Endometrial microvascular endothelial cells (primary cell): ENCODE data around the gene PSMD1. TPM values are rescaled to one million over a fixed set of nuclear protein-coding genes. Genes with fewer than 3 reads are reported as not detected.
"Not testable (repeated sequence)": the region's sequence is repeated elsewhere in the genome, so short reads cannot be mapped to it uniquely, and the experiment has no call there.

ENCODE experiments used
- in situ Hi-C: cut with HindIII; loops from 2 replicates; pipeline ENCODE4 v1.10.0; 2017; ENCODE audit warnings: low sequenced_read_pairs, low pct_unique_long_range_greater_than_20kb; ENCODE audit errors: inconsistent ontology term
- total RNA-seq: library from RNA; depleted of rRNA; stranded (reverse); fragments of >200 nt; gene quantifications from one replicate; pipeline ENCODE4 v1.2.3, GENCODE V29; 2015; ENCODE audit errors: inconsistent ontology term

Gene PSMD1
- total RNA-seq, 1 donor from 2014 or later = 169 TPM

DNA sequence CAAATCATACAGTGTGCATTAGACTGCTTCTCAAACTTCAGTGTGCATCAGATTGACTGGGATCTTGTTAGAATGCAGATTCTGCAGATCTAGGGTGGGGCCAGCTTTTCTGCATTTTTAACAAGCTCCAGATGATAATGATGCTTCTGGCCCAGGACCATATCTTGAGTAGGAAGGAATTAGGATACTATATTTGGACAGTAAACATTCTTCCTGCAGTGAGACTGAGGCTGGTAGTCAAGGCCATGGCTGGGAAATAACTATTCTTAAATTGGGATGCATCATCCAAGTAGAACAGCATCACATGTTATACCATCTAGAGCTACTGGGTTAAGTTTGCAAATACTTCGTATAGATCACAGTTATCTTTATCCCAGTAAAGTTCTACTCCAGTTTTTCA is 113.4 kb downstream of the PSMD1 start:
- in situ Hi-C loops = no loop called here

DNA sequence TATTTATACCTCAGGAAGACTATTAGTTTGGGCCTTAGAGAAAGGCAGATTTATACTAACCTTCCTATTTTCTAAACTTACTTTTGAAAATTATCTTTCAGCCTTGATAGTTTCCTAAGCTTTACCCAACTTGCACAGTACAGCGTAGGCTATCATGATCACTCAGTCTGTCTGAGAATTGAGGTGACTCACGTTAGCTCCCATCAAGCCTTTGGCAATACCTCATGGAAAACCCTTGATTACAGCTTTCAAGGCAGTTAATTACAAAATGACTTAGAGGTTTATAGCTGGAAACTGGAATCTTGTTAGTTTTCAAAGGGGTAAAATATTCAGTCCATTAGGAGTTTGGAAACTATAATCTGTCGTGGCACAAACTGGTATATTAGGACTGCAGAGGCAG is 115.4 kb downstream of the PSMD1 start:
- in situ Hi-C loops = no loop called here

DNA sequence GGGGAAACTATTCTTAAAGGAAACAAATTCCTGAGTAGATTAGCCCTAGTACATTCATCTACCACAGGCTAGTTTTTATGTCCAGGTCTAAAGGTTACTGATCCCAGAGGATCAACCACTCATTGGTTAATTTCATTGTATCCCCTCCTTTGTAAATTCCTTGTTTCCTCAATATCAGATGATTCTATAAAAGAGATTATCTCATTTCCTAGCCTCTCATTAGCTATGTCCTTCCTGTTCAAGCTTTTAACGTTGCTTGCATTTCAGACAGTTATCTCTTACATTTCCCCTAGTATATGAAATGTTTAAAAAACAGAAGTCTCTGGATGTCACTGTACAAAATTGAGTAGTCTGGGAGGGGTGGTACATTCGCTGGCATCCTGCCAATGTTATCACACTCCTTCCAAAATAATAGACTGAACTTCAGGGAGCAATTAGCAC is 117.6 kb downstream of the PSMD1 start:
- in situ Hi-C loops = no loop called here

DNA sequence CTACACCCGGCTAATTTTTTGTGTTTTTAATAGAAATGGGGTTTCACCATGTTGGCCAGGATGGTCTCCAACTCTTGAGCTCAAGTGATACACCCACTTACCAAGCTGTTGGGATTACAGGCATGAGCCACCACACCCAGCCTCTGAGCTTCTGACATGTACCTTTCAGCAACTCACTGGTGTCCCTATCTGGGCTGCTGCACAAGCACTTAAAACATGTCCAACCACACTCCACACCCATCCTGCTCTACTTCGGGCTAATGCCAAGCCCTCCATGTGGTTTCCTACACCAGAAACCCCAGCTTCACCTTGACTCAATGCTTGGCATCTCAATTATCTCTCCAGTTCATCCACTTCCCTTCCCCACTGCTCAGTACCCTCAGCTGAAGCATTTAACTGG is 119.4 kb downstream of the PSMD1 start:
- in situ Hi-C loops = no loop called here

DNA sequence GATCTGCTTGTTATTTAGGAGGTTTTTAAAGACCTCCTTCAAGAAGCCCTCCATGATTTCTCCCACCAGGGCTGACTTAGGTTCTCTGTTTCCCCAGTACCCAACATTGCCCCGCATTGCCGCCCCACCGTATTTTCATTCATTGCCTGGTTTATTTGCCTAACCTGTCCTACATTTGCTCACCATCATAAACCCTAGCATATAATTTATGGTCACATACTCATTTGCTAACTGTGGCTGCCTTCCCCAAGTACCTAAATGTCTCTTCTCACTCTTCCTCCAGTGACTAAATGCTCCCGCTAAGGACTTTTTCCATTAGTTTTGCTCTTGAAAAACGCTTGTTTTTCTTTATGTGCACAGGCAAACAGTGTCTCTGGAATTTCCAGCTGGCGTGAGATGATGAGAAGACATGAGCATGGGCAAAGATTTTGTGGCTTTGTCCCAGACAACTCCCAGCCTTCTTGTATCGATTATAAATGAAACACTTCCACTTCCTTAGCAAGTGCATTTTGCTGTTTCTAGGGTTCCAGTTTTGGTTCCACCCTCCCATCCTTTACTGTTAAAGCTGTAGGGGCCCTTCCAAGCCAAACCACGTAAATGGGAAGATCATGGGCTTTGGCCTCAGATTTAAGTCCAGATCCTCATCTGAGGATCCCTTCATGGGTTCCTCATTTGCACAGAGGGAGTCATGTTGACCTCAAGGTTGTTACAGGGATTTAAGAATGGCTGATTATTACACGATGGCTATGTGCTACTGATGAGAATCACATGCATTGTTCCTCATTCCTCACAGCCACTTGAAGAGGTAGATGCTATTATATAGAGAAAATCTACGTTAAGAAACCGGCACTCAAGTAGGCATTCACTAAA is 120.7 kb downstream of the PSMD1 start:
- in situ Hi-C loops = no loop called here

DNA sequence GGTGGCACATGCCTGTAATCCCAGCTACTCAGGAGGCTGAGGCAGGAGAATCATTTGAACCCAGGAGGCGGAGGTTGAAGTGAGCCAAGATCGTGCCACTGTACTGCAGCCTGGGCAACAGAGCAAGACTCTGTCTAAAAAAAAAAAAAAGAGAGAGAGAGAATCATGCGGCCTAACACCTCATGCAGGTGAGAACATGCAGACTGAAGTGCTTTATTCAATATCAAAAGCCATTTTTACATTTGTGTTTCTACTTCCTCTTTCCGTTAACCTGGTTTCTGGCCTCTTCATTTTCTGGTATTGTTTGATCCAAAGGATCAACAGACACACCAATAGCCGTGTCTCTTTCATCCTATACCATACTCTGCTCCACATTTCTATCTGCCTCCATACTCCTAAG is 122.1 kb downstream of the PSMD1 start:
- in situ Hi-C loops = not testable (repeated sequence)

DNA sequence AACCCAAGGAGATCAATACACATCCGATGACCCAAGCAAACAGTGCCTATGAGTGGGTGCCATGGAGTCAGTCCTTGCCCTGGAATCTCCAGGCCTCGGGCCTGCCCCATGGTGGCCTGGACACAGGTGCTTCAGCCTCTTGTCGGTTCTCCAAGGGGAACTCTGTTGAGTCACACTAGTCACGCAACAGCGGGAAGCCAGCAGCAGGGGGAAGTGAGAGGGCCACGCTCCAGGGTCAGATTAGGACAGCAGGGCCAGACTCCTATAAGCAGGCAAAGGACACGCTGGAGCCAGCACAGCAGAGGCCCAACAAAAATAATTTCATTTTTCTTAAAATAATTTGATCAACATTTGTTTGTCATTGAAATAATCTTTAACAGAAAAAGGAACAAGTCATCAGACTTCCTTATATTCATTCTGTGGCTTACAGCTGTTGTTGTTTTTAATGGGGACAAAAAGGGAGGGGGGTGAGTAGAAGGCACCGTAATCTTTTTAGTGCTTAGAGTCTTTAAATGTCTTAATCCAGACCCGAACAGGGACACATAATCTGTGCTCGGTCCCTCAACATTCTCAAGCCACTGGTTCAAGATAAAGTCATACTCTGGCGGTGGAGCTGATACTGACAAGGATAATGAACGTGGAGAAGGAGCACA is 125.3 kb downstream of the PSMD1 start:
- in situ Hi-C loops = no loop called here

DNA sequence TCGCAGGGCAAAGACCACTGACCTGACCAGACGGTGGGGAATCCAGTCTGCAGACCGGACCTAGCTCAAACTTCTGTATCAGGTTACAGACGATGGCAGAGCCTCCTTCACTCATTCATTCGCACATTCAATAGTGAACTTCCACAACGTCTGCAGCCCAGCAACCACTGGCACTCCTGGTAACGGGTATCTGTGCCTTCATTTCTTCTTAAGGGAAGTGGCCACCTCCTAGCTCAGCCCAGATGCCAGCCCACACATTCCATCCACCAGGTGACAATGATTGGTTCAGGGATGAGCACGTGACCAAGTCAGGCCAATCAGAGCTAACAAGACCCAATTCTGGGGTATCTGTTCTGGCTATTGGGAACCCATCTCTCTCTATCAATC is 125.8 kb downstream of the PSMD1 start:
- in situ Hi-C loops = no loop called here

DNA sequence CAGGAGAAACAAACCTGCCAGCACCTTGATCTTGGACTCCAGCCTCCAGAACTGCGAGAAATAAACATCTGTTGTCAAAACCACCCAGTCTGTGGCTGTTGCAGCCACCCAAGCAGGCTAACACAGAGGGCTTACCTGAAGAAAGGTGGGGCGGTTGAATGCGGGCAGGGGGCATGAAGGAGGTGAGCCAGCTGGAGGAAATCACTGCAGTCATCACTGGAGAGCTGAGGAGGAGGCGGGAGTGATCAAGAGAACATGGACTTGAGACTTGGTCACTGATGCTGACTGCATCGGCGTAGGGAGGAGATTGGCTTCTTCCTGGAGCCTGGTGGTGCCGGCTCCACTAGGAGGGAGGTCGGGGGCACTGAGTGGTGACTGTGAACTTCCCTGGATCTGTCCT is 127.2 kb downstream of the PSMD1 start:
- in situ Hi-C loops = no loop called here

DNA sequence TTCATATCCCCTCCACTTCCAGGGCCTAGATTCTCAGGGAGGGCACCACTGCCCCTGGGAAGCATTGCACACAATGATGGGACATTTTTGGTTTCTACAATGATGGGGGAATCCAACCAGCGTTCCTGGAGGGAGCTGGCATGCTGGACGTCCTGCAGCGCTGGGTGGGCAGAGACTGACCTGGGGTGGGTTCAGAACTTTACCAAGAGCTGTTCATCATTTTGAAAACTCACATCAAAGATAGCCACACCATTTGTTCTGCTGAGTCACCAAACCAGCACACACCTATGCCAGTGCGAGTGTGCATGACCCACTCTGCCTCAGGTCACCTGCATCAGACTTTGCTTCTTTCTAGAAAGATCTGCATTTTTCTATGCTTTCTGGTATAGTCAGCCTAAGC is 127.7 kb downstream of the PSMD1 start:
- in situ Hi-C loops = no loop called here

DNA sequence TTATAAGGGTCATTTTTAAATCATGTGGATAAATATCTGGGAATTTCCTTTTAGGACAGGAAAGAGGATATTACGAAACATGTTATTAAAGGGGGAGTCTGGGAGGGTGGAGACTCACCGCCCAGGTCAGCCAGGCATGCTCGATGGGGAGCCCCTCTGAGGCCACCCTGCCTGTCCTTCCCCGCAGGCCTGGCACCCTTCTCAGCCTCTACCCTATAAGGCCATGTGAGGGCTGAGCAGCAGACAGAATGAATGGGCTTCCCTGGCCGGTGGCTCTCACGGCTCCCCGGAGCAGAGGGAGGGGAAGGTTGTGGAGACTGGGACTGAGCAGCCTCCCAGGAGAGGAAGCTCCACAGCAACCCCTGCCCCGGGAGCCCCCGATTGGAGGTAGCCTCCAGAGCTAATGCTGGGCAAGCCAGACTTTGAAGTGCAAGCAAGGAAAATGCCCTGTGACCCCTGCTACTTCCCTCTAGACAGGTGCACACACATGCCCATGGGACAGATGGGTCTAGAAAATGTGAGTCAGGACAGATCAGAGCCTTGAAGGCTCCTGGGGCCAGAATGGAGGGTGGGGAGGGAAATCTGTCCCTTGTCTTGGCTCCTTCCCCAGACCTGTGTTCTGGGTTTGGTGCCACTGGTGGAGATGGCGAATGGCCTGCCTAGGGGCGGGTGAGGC is 128.5 kb downstream of the PSMD1 start:
- in situ Hi-C loops = no loop called here

DNA sequence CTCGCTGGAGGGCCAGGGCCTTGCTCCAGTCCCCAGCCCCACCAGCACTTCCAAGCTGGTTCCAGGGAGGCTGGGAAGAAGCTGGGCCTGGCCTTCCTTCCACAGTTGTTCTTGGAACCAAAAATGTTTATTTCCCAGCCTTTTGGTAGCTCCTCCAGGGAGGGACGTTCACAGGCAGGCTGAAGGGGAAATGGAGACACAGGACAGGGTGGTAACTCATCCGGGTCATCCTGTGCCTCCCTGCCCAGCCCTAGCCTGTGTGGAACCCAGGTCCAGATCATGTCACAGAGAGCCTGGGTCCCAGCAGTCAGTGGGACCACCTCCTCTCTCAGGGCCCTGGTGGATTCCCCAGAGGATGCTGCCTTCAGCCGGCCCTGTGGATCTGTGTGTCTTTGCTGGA is 129.2 kb downstream of the PSMD1 start:
- in situ Hi-C loops = no loop called here

DNA sequence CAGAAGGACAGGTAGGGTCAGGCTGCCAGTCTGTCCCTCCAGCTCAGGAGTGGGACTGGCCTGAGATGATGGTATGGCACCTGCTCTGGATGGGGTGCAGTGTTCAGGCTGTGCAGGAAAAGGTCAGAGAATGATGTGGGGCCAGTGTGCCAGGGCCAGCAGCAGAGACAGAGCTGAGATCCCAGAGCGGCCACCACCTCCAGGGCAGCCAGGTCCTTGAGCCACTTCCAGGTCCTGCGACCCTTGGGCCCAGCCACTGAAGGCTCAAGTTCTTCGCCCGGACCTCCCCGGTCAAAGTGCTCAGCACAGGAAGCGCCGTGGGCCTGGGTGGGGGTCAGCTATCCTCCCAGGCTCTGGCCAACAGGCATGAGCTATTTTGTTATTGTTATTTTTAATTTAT is 129.7 kb downstream of the PSMD1 start:
- in situ Hi-C loops = no loop called here

DNA sequence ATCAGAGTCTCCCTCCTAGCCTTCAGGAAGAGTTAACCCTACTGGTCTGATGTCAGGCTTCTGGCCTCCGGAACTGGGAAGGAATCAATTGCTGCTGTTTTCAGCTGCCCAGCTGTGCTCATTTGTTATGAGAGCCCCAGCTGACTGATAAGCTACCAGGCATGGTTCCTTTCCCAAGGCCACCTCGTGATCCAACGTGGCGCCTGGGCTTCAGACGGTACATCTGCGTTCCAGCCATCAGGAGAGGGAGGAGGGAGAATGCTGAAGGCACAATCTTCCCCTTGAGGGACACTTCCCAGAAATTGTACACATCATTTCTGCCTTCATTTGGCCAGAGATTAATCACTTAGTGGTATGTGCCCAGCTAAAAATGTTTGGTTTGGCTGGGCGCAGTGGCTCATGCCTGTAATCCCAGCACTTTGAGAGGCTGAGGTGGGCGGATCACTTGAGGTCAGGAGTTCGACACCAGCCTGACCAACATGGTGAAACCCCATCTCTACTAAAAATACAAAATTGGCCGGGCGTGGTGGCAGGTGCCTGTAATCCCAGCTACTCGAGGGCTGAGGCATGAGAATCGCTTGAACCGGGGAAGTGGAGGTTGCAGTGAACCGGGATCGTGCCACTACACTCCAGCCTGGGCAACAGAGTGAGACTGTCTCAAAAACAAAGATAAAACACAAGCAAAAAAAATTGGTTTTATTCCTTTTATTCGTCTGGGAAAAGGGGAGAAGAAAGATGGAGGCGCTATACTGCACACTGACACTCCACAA is 131.3 kb downstream of the PSMD1 start:
- in situ Hi-C loops = no loop called here

DNA sequence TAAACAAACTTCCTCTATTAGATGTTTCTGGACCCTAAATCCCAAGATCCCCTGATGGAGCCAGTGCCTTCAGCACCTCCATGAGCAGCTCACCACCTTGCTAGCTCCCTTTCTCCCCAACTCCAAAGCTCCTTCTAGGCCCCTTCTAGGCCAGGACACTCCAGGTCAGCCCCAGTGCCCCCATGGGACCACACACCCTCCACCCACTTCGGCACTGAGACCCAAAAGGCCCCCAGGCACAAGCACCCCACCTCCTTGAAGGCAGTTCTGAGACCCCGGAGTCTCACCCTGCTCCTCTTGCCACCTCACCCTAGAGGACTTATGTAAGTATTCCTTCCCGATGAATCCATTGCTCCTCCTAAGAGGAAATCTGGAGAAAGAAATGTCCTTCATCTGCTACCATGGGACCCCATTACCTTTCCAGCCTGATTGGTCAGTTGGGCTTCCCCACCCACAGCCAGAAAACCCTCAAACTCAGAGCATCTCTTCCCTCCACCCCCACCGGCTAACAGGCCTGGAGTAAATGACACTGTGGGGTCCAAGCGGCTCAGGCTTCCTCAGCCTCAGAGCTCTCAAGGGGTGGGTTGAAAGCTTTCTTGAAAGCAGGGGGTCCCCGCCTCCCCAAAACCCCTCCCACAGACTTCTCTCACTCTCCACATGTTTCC is 132.0 kb downstream of the PSMD1 start:
- in situ Hi-C loops = no loop called here

DNA sequence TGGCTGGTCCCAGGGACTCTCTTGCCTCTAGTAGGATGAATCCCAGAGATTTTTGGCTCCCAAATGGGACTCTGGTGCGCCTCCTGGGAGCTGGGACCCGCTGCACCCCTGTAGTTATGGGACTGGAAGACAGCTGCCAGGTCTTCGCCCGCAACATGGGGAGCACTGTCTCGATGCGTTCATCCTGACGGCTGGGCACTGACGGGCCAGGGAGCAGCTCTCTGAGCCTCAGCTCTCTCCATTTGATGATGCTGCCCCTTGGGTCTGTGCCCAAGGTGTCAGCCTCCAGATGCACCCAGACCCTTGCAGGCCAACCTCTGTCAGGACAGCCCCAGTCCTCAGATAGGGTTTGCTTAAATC is 132.5 kb downstream of the PSMD1 start:
- in situ Hi-C loops = no loop called here

DNA sequence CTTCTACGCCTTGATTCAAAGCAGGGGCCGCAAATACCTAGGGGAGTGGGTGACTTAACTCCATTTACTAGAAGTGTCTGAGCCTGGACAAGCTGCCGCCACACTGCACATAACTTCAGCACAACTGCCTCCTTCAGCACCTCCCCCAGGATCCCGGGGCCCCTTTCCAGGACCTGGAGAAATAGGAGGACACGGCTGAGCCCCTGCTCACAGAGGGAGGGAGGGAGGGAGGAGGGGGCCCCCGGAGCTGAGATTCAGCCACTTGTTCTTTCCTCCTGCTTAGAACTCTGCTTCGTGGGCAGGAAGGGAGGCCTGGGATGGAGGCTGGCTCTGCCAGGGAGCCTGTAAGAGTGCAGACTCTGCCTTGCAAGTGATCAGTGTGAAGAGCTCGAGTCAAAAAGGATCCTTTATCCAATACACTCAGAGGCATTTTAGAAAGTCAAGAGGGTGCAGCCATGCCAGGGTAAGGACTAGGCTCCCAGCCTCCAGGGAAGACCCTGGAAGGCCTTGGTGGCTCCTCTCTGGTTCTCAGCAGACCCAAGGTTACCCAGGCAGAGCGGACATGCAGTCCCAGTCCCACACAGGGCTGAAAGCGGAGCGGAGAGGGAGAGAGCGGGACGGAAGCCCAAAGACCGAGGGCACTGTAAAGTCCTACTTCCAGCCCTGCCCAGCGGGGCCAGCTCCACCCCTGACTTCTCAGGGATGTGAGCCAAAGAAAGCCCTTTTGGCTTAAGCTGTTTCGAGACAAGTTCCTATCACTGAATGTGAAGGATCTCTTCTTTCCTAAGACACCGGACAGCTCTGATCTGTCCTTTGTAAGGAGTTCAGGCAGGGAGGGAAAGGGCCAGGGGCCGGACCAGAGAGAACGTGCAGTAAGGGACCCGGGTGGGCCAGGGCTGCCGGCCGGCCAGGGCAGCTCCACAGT is 133.2 kb downstream of the PSMD1 start:
- in situ Hi-C loops = no loop called here
